H54 (cell line): Measurements from ENCODE around the gene MAP4K4.

Source experiments
- DNase-seq: peaks from one replicate; pipeline ENCODE4 v3.0.0; 2011; ENCODE audit warnings: low spot score, mixed read lengths; ENCODE audit not compliant: insufficient read length
- FAIRE-seq: peaks from 3 replicates; lab custom pipeline; 2011; peaks lifted over from hg19 to GRCh38; lab: Jason Lieb, UNC
- POLR2A ChIP-seq: IDR thresholded peaks from 2 replicates; pipeline ENCODE4 v1.6.1; 2011; ENCODE audit warnings: low read depth, mild to moderate bottlenecking, low read length

Gene MAP4K4

DNA sequence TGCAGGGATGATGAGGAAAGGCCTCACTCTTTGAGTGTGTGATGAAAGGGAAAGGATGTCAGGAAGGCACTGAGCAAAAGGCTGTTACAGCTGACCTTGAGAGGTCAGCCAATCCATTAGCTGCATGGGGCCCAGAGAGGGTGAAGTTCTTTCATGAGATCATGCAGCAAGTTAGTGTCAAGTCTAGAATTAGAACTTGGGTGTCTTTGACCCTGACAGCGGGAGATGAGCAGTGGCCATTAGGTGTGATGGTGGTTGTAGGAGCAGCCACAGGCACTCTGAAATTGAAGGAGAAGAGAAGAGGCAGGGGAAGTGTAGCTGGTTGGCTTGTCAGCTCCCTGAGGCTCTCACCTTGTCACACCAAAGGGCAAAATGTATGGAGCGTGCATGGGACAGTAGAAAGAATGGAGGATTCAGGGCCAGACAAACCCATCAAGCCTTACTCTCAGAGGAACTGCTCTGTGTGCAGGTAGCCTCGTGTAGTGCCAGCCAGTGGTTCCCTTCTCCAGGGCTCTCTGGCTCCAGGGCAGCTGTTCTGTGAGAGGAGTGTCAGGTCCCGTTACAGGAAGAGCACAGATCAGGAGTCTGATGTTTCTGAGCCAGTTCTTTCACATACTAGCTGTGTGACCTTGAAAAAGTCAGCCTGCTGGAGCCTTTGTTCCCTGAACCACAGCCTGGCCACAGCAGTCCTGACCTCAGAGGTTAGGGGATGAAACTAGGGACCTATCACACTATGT is 35.9 kb downstream of the MAP4K4 start:
- FAIRE-seq, result no peak
- TF ChIP-seq POLR2A, result no peak
- no peak for DNase-seq

DNA sequence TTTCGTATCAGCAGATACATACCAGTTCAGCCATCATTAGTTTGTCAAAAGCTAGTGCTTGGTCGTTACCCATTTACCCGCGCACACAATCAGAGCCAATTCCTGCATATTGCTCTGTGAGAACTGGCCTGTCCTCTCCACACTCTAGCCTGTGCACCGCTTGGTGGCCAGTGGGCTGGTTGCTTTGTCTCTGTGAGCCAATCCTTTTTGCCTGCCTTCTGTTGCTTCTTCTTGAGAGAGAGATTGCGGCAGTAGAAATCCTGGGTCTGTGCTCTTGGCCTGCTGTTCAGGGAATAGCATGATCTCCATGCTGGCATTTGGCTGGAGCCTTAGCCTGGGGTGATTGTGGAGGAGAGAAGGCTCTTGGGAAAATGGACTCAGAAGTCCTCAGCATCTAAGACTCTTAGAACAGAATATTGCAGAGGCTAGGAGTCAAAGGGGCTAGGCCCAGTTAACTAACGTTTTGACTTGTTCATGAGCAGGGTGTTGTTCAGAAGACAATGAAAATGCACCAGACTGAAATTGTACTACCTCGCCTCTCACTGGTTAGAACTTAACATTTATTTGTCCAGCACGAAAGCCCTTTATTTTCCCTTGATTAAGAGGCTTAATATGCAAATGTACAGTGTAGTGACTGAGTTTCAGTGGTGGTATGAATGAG is 37.1 kb downstream of the MAP4K4 start:
- FAIRE-seq (no peak), DNase-seq (no peak)
- TF ChIP-seq POLR2A, result no peak

DNA sequence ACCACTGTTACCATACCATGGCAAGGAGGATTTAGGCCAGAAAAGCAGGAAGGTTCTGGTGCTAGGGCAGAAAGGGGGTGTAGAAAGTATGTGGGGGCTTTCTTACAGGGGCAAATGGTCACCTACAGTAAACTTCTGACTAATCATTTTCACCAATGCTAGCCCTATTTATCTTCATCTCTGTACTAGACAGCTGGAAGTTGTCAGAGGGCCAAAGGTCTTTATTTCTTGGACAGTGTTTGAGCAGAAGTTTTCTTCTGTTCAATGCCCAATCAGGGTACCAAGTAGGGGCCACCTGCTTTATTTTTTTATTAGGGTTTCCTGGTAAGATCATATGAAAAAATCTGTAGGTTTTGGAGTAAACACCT is 37.6 kb downstream of the MAP4K4 start:
- no peak for DNase-seq
- no peak for FAIRE-seq
- TF ChIP-seq POLR2A, result no peak

GRCh38 chr2:101736233-101736632 is 38.7 kb downstream of the MAP4K4 start:
- TF ChIP-seq POLR2A, result no peak
- DNase-seq (no peak), FAIRE-seq (no peak)

DNA sequence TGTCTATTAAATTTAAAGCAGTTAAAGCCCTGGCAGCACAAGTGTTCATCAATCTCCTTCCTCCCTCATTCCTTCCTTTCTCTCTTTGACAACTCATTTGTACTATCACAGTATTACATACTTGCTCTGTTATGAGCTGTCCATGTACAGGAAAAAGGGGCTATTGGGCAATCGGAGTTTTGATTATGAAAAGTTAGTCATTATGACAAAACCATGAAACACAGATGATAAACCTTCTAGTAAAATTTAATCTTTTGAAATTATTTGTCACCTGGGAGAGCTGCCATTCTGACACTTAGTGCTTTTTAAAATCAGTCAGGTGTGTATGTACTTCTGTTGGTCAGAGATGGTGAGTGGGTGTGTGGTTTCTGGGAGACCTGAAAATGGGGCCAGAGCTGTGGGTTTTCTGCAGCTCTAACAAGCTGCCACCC is 39.4 kb downstream of the MAP4K4 start:
- TF ChIP-seq POLR2A, result no peak
- DNase-seq (peak; percentile 26), FAIRE-seq (peak; percentile 57)

- DNase-seq (no peak), FAIRE-seq (no peak)
- no peak for TF ChIP-seq POLR2A
Observed at GRCh38 chr2:101737478-101738255, 40.2 kb downstream of the MAP4K4 start.

GRCh38 chr2:101738649-101739048 is 41.1 kb downstream of the MAP4K4 start:
- FAIRE-seq (no peak), DNase-seq (no peak)
- TF ChIP-seq POLR2A, result no peak

GRCh38 chr2:101740555-101740964 is 43.1 kb downstream of the MAP4K4 start:
- no peak for TF ChIP-seq POLR2A
- FAIRE-seq (no peak), DNase-seq (no peak)

DNA sequence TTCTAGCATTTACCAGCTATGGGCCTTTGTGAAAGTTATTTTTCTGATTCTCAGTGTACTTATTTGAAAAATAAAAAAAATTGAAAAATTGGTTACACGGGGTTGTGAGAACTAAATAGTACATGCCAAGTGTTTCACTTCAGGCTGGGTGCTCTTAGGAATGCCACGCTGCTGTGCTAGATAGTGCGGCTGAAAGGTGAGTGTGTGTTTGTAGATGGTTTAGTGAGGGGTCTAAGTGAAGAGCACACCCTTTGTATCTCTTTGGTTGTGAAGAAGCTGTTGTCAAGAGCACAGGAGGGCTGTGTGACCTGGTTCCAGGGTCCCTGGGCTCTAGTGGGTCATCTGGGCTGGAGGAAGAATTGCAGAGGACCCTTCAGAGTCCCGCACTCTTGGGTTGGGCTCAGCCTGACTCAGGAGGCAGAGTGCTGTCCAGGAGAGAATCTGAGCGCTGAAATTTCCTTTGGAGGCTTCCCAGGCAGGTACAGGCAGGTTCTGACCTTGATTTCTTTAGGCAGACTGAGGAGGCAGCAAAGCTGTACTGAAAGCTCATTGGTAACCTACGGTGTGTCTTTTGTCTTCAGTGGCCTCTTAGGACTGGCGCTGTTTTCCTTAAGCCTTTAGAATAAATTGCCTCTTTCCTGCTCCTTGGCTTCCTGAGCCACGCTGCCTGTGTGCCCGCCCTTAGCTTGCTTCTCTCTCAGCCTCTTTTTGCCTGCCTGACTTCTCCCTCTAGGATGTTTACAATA is 44.4 kb downstream of the MAP4K4 start:
- TF ChIP-seq POLR2A, result no peak
- DNase-seq, result no peak
- FAIRE-seq, result no peak

DNA sequence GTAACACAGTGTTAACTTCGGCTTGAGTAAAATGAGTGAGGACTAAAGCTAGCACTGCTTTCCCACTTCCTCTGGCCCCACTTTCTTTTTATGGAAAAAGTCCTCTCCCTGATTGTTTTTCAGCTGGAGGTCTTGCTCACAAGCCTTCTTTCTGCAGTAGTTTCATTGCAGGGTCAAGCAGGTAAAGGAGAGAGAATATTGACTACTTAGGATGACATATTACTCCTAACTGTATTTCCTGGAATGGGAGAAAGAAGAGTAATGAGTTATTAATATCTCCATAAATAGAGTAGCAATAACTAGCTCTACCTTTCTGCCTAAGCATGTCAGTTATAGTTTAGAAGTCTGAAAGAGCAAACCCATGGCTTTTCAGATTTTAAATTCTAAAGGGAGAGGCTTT is 45.0 kb downstream of the MAP4K4 start:
- TF ChIP-seq POLR2A, result no peak
- FAIRE-seq, result no peak
- DNase-seq, result no peak

- no peak for TF ChIP-seq POLR2A
- no peak for DNase-seq
Observed at GRCh38 chr2:101743288-101743687, 45.8 kb downstream of the MAP4K4 start.

GRCh38 chr2:101744832-101745231 is 47.3 kb downstream of the MAP4K4 start:
- FAIRE-seq (no peak), DNase-seq (no peak)
- no peak for TF ChIP-seq POLR2A

More at GRCh38 chr2:101743288-101743687, 45.8 kb downstream of the MAP4K4 start:
- no peak for FAIRE-seq
